GM19372 (cell line): ENCODE data around the gene DSCAML1.

Experiments
- ATAC-seq: cut with Tn5 transposase; IDR thresholded peaks from one replicate; pipeline ENCODE4 v1.9.1; 2021; ENCODE audit warnings: mild to moderate bottlenecking, low read depth, moderate library complexity; ENCODE audit not compliant: unreplicated experiment

DSCAML1 gene

GRCh38 chr11:117731722-117732290, 65.2 kb downstream of the DSCAML1 start:
- ATAC-seq = no peak

GRCh38 chr11:117730208-117730800, 66.7 kb downstream of the DSCAML1 start:
- ATAC-seq = no peak

GRCh38 chr11:117725048-117725734, 71.8 kb downstream of the DSCAML1 start:
- no peak for ATAC-seq

- ATAC-seq = no peak
Observed at GRCh38 chr11:117724621-117725020, 72.4 kb downstream of the DSCAML1 start.

- ATAC-seq = no peak
Observed at GRCh38 chr11:117724104-117724503, 72.9 kb downstream of the DSCAML1 start.

GRCh38 chr11:117723277-117724024, 73.6 kb downstream of the DSCAML1 start:
- no peak for ATAC-seq

GRCh38 chr11:117722082-117722481, 74.9 kb downstream of the DSCAML1 start:
- no peak for ATAC-seq

- ATAC-seq = no peak
Observed at GRCh38 chr11:117720061-117720511, 76.9 kb downstream of the DSCAML1 start.

GRCh38 chr11:117719480-117719879, 77.5 kb downstream of the DSCAML1 start:
- no peak for ATAC-seq

GRCh38 chr11:117717485-117718314, 79.3 kb downstream of the DSCAML1 start:
- no peak for ATAC-seq

GRCh38 chr11:117716521-117717440, 80.2 kb downstream of the DSCAML1 start:
- ATAC-seq = no peak

GRCh38 chr11:117715801-117716200, 81.2 kb downstream of the DSCAML1 start:
- no peak for ATAC-seq

- no peak for ATAC-seq
Observed at GRCh38 chr11:117713538-117713991, 83.5 kb downstream of the DSCAML1 start.

- no peak for ATAC-seq
Observed at GRCh38 chr11:117712530-117712929, 84.5 kb downstream of the DSCAML1 start.

GRCh38 chr11:117711331-117711730, 85.7 kb downstream of the DSCAML1 start:
- ATAC-seq = no peak

GRCh38 chr11:117710211-117710610, 86.8 kb downstream of the DSCAML1 start:
- no peak for ATAC-seq

GRCh38 chr11:117706322-117706814, 90.6 kb downstream of the DSCAML1 start:
- no peak for ATAC-seq

GRCh38 chr11:117705866-117706265, 91.2 kb downstream of the DSCAML1 start:
- no peak for ATAC-seq
